Activated T-helper 1 cell treated with anti-CD3 and anti-CD28 coated beads, Interleukin-12 subunit alpha, Interleukin-12 subunit beta, Interleukin-2, Interleukin-4 antibody, amounts not matched to agents 30 ng/mL and 10 ng/mL and 1 ng/mL, durations not matched to agents 14 hours and 24 hours and 36 hours (primary cell): ENCODE data around the gene CEP131. TPM values are rescaled to one million over a fixed set of nuclear protein-coding genes. Genes with fewer than 3 reads are reported as not detected.

ENCODE experiments used
- DNase-seq: peaks from one replicate; pipeline ENCODE4 v3.0.0; 2021; ENCODE audit warnings: low spot score
- H3K27ac Mint-ChIP-seq: one replicate; pipeline ENCODE4 v1.8.0; 2021; ENCODE audit warnings: mild to moderate bottlenecking, mixed read lengths
- H3K27me3 Mint-ChIP-seq: one replicate; pipeline ENCODE4 v1.8.0; 2022; ENCODE audit warnings: mild to moderate bottlenecking, moderate library complexity, mixed read lengths; ENCODE audit not compliant: insufficient read depth
- H3K36me3 Mint-ChIP-seq: one replicate; pipeline ENCODE4 v1.8.0; 2021; ENCODE audit warnings: low read depth, mixed read lengths
- H3K4me1 Mint-ChIP-seq: one replicate; pipeline ENCODE4 v1.8.0; 2021; ENCODE audit warnings: low read depth, mixed read lengths
- H3K4me3 Mint-ChIP-seq: one replicate; pipeline ENCODE4 v1.8.0; 2021; ENCODE audit warnings: mild to moderate bottlenecking, moderate library complexity, mixed read lengths
- H3K9me3 Mint-ChIP-seq: one replicate; pipeline ENCODE4 v1.8.0; 2021; ENCODE audit warnings: mixed read lengths
- intact Hi-C: fragments of 100-400 bp; cut with micrococcal nuclease; formaldehyde crosslinking; loops from one replicate; pipeline ENCODE4 v1.15.1; 2024
- total RNA-seq: library from RNA; stranded (reverse); gene quantifications from 2 replicates; pipeline ENCODE4 v1.2.3, GENCODE V29; 2022

Gene CEP131
- total RNA-seq, 1 donor from 2014 or later, result 17.5 TPM

DNA sequence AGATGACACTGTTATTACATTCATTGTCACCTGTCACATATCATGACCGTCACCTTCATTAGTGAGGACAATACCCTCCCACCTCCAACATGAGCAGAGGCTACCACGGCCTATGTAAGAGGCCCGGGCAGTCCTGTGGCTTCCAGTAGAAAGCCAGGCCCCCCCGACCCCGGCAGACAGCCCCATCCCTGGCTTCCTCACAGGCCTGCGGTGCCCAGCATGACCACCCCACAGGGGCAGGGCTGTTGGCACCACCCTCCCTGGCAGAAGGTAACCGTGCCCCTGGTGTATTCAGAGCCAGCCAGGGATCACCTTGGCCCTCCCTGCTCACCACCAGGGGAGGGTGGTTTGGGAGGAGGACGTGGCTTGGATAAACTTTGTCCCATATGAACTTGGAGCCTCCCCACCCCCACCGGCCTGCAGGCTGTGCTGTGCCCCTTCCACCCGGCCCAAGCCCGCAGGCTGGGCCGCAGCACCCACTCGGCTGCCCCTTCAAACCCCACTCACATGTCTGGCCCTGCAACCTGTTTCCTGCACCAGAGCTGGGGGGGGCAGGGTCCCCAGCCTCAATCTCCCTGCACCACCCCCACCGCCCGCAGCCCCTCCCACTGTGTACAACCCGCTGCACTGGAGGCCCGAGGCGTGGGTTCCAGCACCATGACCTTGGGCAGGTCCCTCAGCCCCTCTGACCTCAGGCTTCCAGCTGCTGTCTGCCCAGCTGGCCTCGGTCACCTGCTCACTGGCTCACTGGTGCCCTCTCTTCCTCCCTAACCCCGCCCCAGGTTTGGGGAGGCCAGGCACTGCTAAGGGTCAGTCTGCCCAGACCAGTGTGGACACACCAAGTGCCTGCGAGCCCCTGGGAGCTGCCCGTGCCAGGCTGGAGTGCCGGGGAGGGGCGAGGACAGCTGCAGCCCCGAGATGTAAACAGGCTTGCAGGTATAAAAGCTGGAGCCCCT is 44.4 kb downstream of the CEP131 start:
- no peak for DNase-seq
- Mint-ChIP-seq H3K27ac (no peak overlapping the region), H3K4me3 (no peak overlapping the region), H3K36me3 (no peaks in the 10 kb centered on the region), H3K27me3 (peaks cover 10% of the 10 kb centered on the region), H3K9me3 (no peaks in the 10 kb centered on the region), H3K4me1 (no peaks in the 10 kb centered on the region)
- intact Hi-C loops, result no loop called here

GRCh38 chr17:81176666-81177065 is 46.1 kb downstream of the CEP131 start:
- H3K27me3 Mint-ChIP-seq, result peaks cover 11% of the 10 kb centered on the region

GRCh38 chr17:81173762-81174155 is 49.0 kb downstream of the CEP131 start:
- DNase-seq, result no peak
- Mint-ChIP-seq H3K4me1 (no peaks in the 10 kb centered on the region), H3K36me3 (no peaks in the 10 kb centered on the region), H3K27ac (no peak overlapping the region), H3K4me3 (no peak overlapping the region), H3K9me3 (no peaks in the 10 kb centered on the region), H3K27me3 (peaks cover 11% of the 10 kb centered on the region)
- intact Hi-C loops, result no loop called here

More at GRCh38 chr17:81176666-81177065, 46.1 kb downstream of the CEP131 start:
- no peaks in the 10 kb centered on the region for H3K9me3 Mint-ChIP-seq
- H3K27ac Mint-ChIP-seq, result no peak overlapping the region
- DNase-seq, result no peak
- no peaks in the 10 kb centered on the region for H3K4me1 Mint-ChIP-seq
- no peaks in the 10 kb centered on the region for H3K36me3 Mint-ChIP-seq
- H3K4me3 Mint-ChIP-seq, result no peak overlapping the region
- intact Hi-C loops, result no loop called here

DNA sequence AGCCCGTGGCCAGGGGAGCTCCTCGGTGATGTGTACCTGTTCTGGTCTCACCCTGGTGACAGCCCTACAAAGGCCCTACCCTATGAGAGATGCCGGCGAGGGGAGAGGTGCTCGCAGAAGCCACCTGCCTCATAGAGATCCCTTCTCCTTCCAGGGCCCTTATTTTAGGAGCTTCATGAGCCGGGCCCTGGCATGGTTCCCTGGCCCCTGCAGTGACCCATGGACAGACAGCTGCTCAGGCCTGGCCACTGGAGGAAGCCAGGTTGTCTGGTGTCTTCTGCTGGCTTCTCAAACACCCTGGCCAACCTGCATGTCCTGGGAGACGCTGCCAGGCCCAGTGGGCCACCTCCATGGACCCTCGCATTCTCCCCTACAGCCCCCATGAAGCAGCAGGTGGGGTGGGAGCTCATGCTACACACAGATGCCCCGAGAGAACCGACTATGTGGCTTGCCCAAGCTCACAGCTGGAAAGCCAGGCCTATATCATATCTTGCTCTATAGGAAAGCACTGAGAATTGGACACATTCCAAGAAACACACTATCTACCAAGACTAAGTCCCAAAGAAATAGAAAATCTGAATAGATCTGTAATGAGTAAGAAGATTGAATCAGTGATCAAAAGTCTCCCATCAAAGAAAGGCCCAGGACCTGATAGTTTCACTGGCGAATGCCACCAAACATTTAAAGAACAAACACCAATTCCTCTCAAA is 49.6 kb downstream of the CEP131 start:
- intact Hi-C loops, result no loop called here
- H3K4me1 Mint-ChIP-seq, result no peaks in the 10 kb centered on the region

DNA sequence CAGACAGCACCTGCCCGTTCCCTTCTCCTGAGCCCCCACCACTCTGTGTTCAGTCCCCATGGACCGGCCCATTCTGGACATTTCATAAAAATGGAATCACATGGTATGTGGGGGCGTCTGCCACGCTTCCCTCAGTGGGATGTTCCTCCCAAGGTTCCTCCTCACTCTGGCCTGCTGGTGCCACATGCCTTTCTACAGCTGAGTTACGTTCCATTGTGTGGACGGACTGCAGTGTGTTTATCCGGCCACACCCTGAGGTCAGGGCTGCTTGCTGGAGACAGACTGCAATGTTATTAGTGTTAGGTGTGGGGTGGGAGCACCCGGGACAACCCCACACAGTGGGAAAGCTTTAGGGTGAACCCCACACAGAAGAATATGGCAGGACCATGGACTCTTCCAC is 50.8 kb downstream of the CEP131 start:
- intact Hi-C loops, result no loop called here
- Mint-ChIP-seq H3K9me3 (no peaks in the 10 kb centered on the region), H3K4me1 (no peaks in the 10 kb centered on the region), H3K27ac (no peak overlapping the region), H3K4me3 (no peak overlapping the region), H3K36me3 (no peaks in the 10 kb centered on the region), H3K27me3 (peaks cover 18% of the 10 kb centered on the region)
- DNase-seq, result no peak

More for the DNA sequence above, 49.6 kb downstream of the CEP131 start:
- no peak for DNase-seq
- Mint-ChIP-seq H3K27ac (no peak overlapping the region), H3K36me3 (no peaks in the 10 kb centered on the region), H3K4me3 (no peak overlapping the region), H3K27me3 (peaks cover 11% of the 10 kb centered on the region), H3K9me3 (no peaks in the 10 kb centered on the region)

- Mint-ChIP-seq H3K9me3 (no peaks in the 10 kb centered on the region), H3K36me3 (no peaks in the 10 kb centered on the region), H3K4me3 (no peak overlapping the region), H3K27ac (no peak overlapping the region), H3K27me3 (peaks cover 16% of the 10 kb centered on the region), H3K4me1 (no peaks in the 10 kb centered on the region)
- intact Hi-C loops, result no loop called here
- DNase-seq, result no peak
Observed at GRCh38 chr17:81170727-81171494, 51.9 kb downstream of the CEP131 start.

- Mint-ChIP-seq H3K27me3 (peaks cover 12% of the 10 kb centered on the region), H3K4me3 (no peak overlapping the region), H3K27ac (no peak overlapping the region), H3K36me3 (no peaks in the 10 kb centered on the region), H3K9me3 (no peaks in the 10 kb centered on the region), H3K4me1 (no peaks in the 10 kb centered on the region)
- DNase-seq, result no peak
- intact Hi-C loops, result no loop called here
Observed at GRCh38 chr17:81169870-81170309, 52.9 kb downstream of the CEP131 start.

GRCh38 chr17:81167638-81168037 is 55.1 kb downstream of the CEP131 start:
- H3K9me3 Mint-ChIP-seq, result no peaks in the 10 kb centered on the region

DNA sequence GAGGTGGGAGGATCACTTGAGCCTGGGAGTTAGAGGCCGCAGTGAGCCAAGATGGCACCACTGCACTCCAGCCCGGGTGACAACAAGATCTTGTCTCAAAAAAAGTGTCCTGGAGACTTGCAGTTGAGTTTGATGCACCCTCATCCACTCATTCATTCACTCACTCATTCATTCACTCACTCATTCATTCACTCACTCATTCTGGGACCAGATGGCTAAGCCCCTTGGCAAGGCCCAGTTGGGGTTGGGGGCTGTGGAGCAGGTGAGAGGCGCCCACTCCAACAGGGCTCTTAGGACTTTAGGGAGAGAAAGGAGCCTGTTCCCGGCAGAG is 55.6 kb downstream of the CEP131 start:
- no peak overlapping the region for H3K4me3 Mint-ChIP-seq
- H3K27ac Mint-ChIP-seq, result no peak overlapping the region
- H3K4me1 Mint-ChIP-seq, result no peaks in the 10 kb centered on the region
- no peak for DNase-seq
- no peaks in the 10 kb centered on the region for H3K9me3 Mint-ChIP-seq
- H3K27me3 Mint-ChIP-seq, result peaks cover 17% of the 10 kb centered on the region
- intact Hi-C loops, result no loop called here
- no peaks in the 10 kb centered on the region for H3K36me3 Mint-ChIP-seq

More at GRCh38 chr17:81167638-81168037, 55.1 kb downstream of the CEP131 start:
- H3K36me3 Mint-ChIP-seq, result no peaks in the 10 kb centered on the region
- intact Hi-C loops, result no loop called here
- no peak overlapping the region for H3K27ac Mint-ChIP-seq
- DNase-seq, result no peak
- no peaks in the 10 kb centered on the region for H3K4me1 Mint-ChIP-seq
- H3K4me3 Mint-ChIP-seq, result no peak overlapping the region
- H3K27me3 Mint-ChIP-seq, result peaks cover 17% of the 10 kb centered on the region

DNA sequence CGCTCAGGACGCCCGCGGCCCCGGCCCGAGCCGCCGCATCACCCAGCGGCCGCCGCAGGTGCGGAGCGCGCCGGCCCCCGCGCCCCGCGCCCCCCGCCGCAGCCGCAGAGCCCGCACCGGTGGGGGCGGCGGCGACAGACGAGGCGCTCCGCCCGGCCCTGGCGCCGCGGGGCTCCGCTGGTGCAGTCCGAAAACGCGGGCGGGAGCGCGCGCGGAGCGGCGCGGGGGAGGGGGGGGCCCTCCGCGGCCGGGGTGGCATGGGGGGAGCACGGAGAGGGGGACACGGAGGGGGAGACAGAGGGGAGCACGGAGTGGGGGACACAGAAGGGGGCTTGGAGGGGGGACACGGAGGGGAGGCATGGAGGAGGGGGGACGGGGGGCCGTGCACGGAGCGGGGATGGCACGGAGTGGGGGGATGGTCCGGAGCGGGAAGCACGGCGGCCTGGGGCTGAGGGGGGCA is 56.7 kb downstream of the CEP131 start, which contains the start of gene AATK:
AATK (minus strand) TSS at position 189 of the 460 bp plus-strand sequence. CDS start 229 bp downstream, outside the sequence.
- H3K4me3 Mint-ChIP-seq, result no peak within 1 kb of the TSS
- H3K27ac Mint-ChIP-seq, result no peak within 1 kb of the TSS
- no peak for DNase-seq
- intact Hi-C loops, result no loop called here
- H3K9me3 Mint-ChIP-seq, result no peaks in the 10 kb centered on the region
- no peaks in the 10 kb centered on the region for H3K4me1 Mint-ChIP-seq
- peaks cover 17% of the 10 kb centered on the region for H3K27me3 Mint-ChIP-seq
- H3K36me3 Mint-ChIP-seq, result no peaks in the 10 kb centered on the region

GRCh38 chr17:81165246-81166032 is 57.3 kb downstream of the CEP131 start, which contains the start of gene PVALEF:
Gene PVALEF (plus strand): TSS chr17:81165507. CDS start chr17:81181227, 15,720 bp downstream.
- Mint-ChIP-seq H3K9me3 (no peaks in the 10 kb centered on the region), H3K36me3 (no peaks in the 10 kb centered on the region), H3K4me1 (no peaks in the 10 kb centered on the region), H3K27me3 (peaks cover 17% of the 10 kb centered on the region), H3K27ac (no peak within 1 kb of the TSS), H3K4me3 (no peak within 1 kb of the TSS)
- intact Hi-C loops, result no loop called here
- DNase-seq, result no peak
